Hepatocyte (in vitro differentiated cells): ENCODE measurements around the gene SLC25A13.

Experiments
- CTCF ChIP-seq: fragments of 200-600 bp; sonication (generic); IDR thresholded peaks from 2 replicates; pipeline ENCODE4 v1.5.1; 2016; ENCODE audit warnings: antibody characterized with exemption, mild to moderate bottlenecking; ENCODE audit not compliant: poor library complexity
- EZH2 ChIP-seq: fragments of 200-600 bp; sonication (generic); IDR thresholded peaks from 2 replicates; pipeline ENCODE4 v1.6.1; 2016; ENCODE audit warnings: antibody characterized with exemption, mild to moderate bottlenecking, borderline replicate concordance

- TF ChIP-seq CTCF (no peak), EZH2 (no peak)
These were observed 5.5 kb upstream of the SLC25A13 start for GRCh38 chr7:96327429-96327828.
